Thyroid gland (tissue), 4 donors: Measurements from ENCODE around the gene TNFRSF21. TPM values are rescaled to one million over a fixed set of nuclear protein-coding genes. Genes with fewer than 3 reads are reported as not detected.

Source experiments
- DNase-seq, 2 donors: peaks; one replicate each; pipeline ENCODE4 v3.0.0-alpha.2; 2019
- H3K27ac ChIP-seq, 3 donors: fragments of 200-600 bp; sonication (generic); 1 replicate in 2 of 3; 2 replicates in 1 of 3; pipeline ENCODE4 v1.5.1; 2016 to 2019; ENCODE audit warnings: mild to moderate bottlenecking in 1 of 3, moderate library complexity in 1 of 3
- H3K27me3 ChIP-seq: fragments of 200-600 bp; sonication (generic); one replicate; pipeline ENCODE4 v1.5.1; 2019
- H3K36me3 ChIP-seq, 2 donors: fragments of 200-600 bp; sonication (generic); one replicate each; pipeline ENCODE4 v1.5.1; 2016 to 2019
- H3K4me1 ChIP-seq, 2 donors: fragments of 200-600 bp; sonication (generic); one replicate each; pipeline ENCODE4 v1.5.1; 2017 to 2019
- H3K4me3 ChIP-seq, 3 donors: fragments of 200-600 bp; sonication (generic); replicated peaks in 1 of 3; 1 replicate in 2 of 3; 2 replicates in 1 of 3; pipeline ENCODE4 v1.5.1; 2016; ENCODE audit warnings: mild to moderate bottlenecking in 1 of 3
- H3K9me3 ChIP-seq: fragments of 200-600 bp; sonication (generic); one replicate; pipeline ENCODE4 v1.5.1; 2017
- CTCF ChIP-seq, 6 experiments: fragments of 200-600 bp in 3 of 6; fragments of 450-650 bp in 3 of 6; sonication (generic) in 3 of 6; IDR thresholded peaks; one replicate each; pipeline ENCODE4 v1.5.1; 2016 to 2019; ENCODE audit warnings: antibody characterized with exemption in 6 of 6, mild to moderate bottlenecking in 2 of 6, inconsistent platforms in 1 of 6, moderate library complexity in 1 of 6
- POLR2A ChIP-seq, 2 donors: fragments of 450-650 bp; IDR thresholded peaks; one replicate each; pipeline ENCODE4 v1.6.1; 2017; ENCODE audit warnings: antibody characterized with exemption in 2 of 2, mild to moderate bottlenecking in 2 of 2, moderate library complexity in 1 of 2
- WGBS, 2 donors: methylation state at CpG; one replicate each; pipeline ENCODE4 v1.1.5; 2017; 5-methylcytosine and 5-hydroxymethylcytosine counted together
- intact Hi-C: fragments of 100-400 bp; cut with DNase I; formaldehyde crosslinking; loops from one replicate; pipeline ENCODE4 v1.15.1; 2023
- total RNA-seq, 4 donors: library from RNA; depleted of rRNA; stranded (reverse); fragments of >200 nt; gene quantifications; one replicate each; pipeline ENCODE4 v1.2.3, GENCODE V29; 2016

The TNFRSF21 gene
- total RNA-seq, 4 donors from 2014 or later = 5.7 to 13.6 (median 7.0) TPM

- intact Hi-C loops = no loop called here
- 93 to 96% methylated on average over 1 of the region's 1 CpG for WGBS, 2 donors
Observed at GRCh38 chr6:47256361-47256760, 53.3 kb downstream of the TNFRSF21 start.

GRCh38 chr6:47254906-47255305, 54.8 kb downstream of the TNFRSF21 start:
- TF ChIP-seq CTCF (IDR thresholded peaks at IDR 0.05) (no peak), POLR2A (IDR thresholded peaks at IDR 0.05) (no peak)
- Histone ChIP-seq H3K9me3 (no peaks in the 10 kb centered on the region), H3K27ac (no peak overlapping the region), H3K4me1 (no peaks in the 10 kb centered on the region), H3K36me3 (no peaks in the 10 kb centered on the region), H3K27me3 (no peaks in the 10 kb centered on the region), H3K4me3 (no peak overlapping the region)
- DNase-seq = no peak
- intact Hi-C loops = no loop called here
- 94 to 95% methylated on average over 3 of the region's 3 CpGs for WGBS, 2 donors

More at GRCh38 chr6:47256361-47256760, 53.3 kb downstream of the TNFRSF21 start:
- H3K9me3 ChIP-seq = no peaks in the 10 kb centered on the region
- no peaks in the 10 kb centered on the region for H3K36me3 ChIP-seq
- no peak overlapping the region for H3K4me3 ChIP-seq
- TF ChIP-seq CTCF (IDR thresholded peaks at IDR 0.05) (no peak), POLR2A (IDR thresholded peaks at IDR 0.05) (no peak)
- DNase-seq = no peak
- H3K27ac ChIP-seq = no peak overlapping the region
- no peaks in the 10 kb centered on the region for H3K4me1 ChIP-seq
- H3K27me3 ChIP-seq = no peaks in the 10 kb centered on the region

- H3K4me1 ChIP-seq = no peaks in the 10 kb centered on the region
- no peaks in the 10 kb centered on the region for H3K9me3 ChIP-seq
- no peaks in the 10 kb centered on the region for H3K27me3 ChIP-seq
- no peak for DNase-seq
- WGBS, 2 donors = 90 to 95% methylated on average over 6 of the region's 6 CpGs
- intact Hi-C loops = no loop called here
- H3K4me3 ChIP-seq = no peak overlapping the region
- H3K27ac ChIP-seq = no peak overlapping the region
- no peak for TF ChIP-seq CTCF (IDR thresholded peaks at IDR 0.05)
- TF ChIP-seq POLR2A (IDR thresholded peaks at IDR 0.05) = no peak
- no peaks in the 10 kb centered on the region for H3K36me3 ChIP-seq
Observed at GRCh38 chr6:47254051-47254450, 55.7 kb downstream of the TNFRSF21 start.

- Histone ChIP-seq H3K4me3 (no peak overlapping the region), H3K27me3 (no peaks in the 10 kb centered on the region), H3K4me1 (no peaks in the 10 kb centered on the region), H3K9me3 (no peaks in the 10 kb centered on the region), H3K36me3 (no peaks in the 10 kb centered on the region), H3K27ac (no peak overlapping the region)
- intact Hi-C loops = no loop called here
- TF ChIP-seq CTCF (IDR thresholded peaks at IDR 0.05) (no peak), POLR2A (IDR thresholded peaks at IDR 0.05) (no peak)
- 92 to 97% methylated on average over 12 to 15 of the region's 15 CpGs for WGBS, 2 donors
- no peak for DNase-seq
Observed at GRCh38 chr6:47253136-47253535, 56.6 kb downstream of the TNFRSF21 start.

- WGBS, 2 donors = 94 to 95% methylated on average over 6 of the region's 6 CpGs
- H3K4me3 ChIP-seq = no peak overlapping the region
- H3K4me1 ChIP-seq = peaks cover under 1% of the 10 kb centered on the region in 2 donors
- H3K27ac ChIP-seq = no peak overlapping the region
- intact Hi-C loops = no loop called here
- H3K9me3 ChIP-seq = no peaks in the 10 kb centered on the region
- no peaks in the 10 kb centered on the region for H3K27me3 ChIP-seq
- H3K36me3 ChIP-seq = no peaks in the 10 kb centered on the region
- DNase-seq = no peak
- TF ChIP-seq POLR2A (IDR thresholded peaks at IDR 0.05) = no peak
- TF ChIP-seq CTCF (IDR thresholded peaks at IDR 0.05) = no peak
Observed at GRCh38 chr6:47252633-47253032, 57.1 kb downstream of the TNFRSF21 start.
